ENCODE data around the gene UTS2B. TPM values are rescaled to one million over a fixed set of nuclear protein-coding genes. Genes with fewer than 3 reads are reported as not detected.

Gene UTS2B
- total and polyA plus RNA-seq, 2 experiments from 2014 or later = 0.22 to 0.61 TPM

GRCh38 chr3:191296041-191296541 is 34.2 kb downstream of the UTS2B start:
- H3K4me2 ChIP-seq (ENCODE audit: unreplicated experiment) = no peak overlapping the region
- no peak overlapping the region for H3K27ac ChIP-seq
- no peak overlapping the region for H2AFZ ChIP-seq
- H3K36me3 ChIP-seq (ENCODE audit: low read depth) = no peaks in the 10 kb centered on the region
- DNase-seq = no peak
- H3F3A ChIP-seq (ENCODE audit: insufficient read depth) = peaks cover under 1% of the 10 kb centered on the region; the same call in 1 of the 2 replicates
- in situ Hi-C loops (cut with MboI) = no loop called here
- no peak overlapping the region for H3K9ac ChIP-seq
- no peaks in the 10 kb centered on the region for H4K20me1 ChIP-seq (ENCODE audit: insufficient read depth)
- H3K9me2 ChIP-seq (ENCODE audit: insufficient read depth) = no peaks in the 10 kb centered on the region
- no peaks in the 10 kb centered on the region for H3K79me2 ChIP-seq (ENCODE audit: insufficient read depth)
- H3K27me3 ChIP-seq (replicated peaks; ENCODE audit: insufficient read depth) = no peaks in the 10 kb centered on the region
- H3K4me1 ChIP-seq (ENCODE audit: insufficient read depth) = peaks cover 2% of the 10 kb centered on the region; the same call in 1 of the 2 replicates
- TF ChIP-seq EZH2phosphoT487 (IDR thresholded peaks at IDR 0.05; ENCODE audit: insufficient read depth, low read depth) (no peak), EZH2 (IDR thresholded peaks at IDR 0.05; ENCODE audit: insufficient read depth, poor library complexity, severe bottlenecking) (no peak)
- H3K4me3 ChIP-seq = no peak overlapping the region
- H3K9me3 ChIP-seq (ENCODE audit: low read depth) = no peaks in the 10 kb centered on the region
- 51 to 55% methylated on average over 4 of the region's 4 CpGs for WGBS, 2 experiments (ENCODE audit: low coverage in 1 of 2, low lambda C conversion rate in 2 of 2, missing lambda C conversion rate in 2 of 2)

GRCh38 chr3:191294291-191294690 is 36.0 kb downstream of the UTS2B start:
- no peaks in the 10 kb centered on the region for H3K9me2 ChIP-seq (ENCODE audit: insufficient read depth)
- H4K20me1 ChIP-seq (ENCODE audit: insufficient read depth) = no peaks in the 10 kb centered on the region
- in situ Hi-C loops (cut with MboI) = no loop called here
- DNase-seq = no peak
- 94 to 100% methylated on average over 1 of the region's 1 CpG for WGBS, 2 experiments (ENCODE audit: low coverage in 1 of 2, low lambda C conversion rate in 2 of 2, missing lambda C conversion rate in 2 of 2)
- no peak overlapping the region for H3K9ac ChIP-seq
- H3K36me3 ChIP-seq (ENCODE audit: low read depth) = no peaks in the 10 kb centered on the region
- no peak overlapping the region for H3K4me2 ChIP-seq (ENCODE audit: unreplicated experiment)
- H3K4me3 ChIP-seq = no peak overlapping the region
- no peak for TF ChIP-seq EZH2phosphoT487 (IDR thresholded peaks at IDR 0.05; ENCODE audit: insufficient read depth, low read depth)
- TF ChIP-seq EZH2 (IDR thresholded peaks at IDR 0.05; ENCODE audit: insufficient read depth, poor library complexity, severe bottlenecking) = no peak
- H3K27me3 ChIP-seq (replicated peaks; ENCODE audit: insufficient read depth) = no peaks in the 10 kb centered on the region
- H3K79me2 ChIP-seq (ENCODE audit: insufficient read depth) = no peaks in the 10 kb centered on the region
- H3K4me1 ChIP-seq (ENCODE audit: insufficient read depth) = peaks cover 10% of the 10 kb centered on the region
- H2AFZ ChIP-seq = no peak overlapping the region
- H3K9me3 ChIP-seq (ENCODE audit: low read depth) = no peaks in the 10 kb centered on the region
- no peak overlapping the region for H3K27ac ChIP-seq
- H3F3A ChIP-seq (ENCODE audit: insufficient read depth) = peaks cover 7% of the 10 kb centered on the region; the same call in 1 of the 2 replicates

GRCh38 chr3:191292243-191293015 is 37.9 kb downstream of the UTS2B start:
- Histone ChIP-seq H3K9me3 (ENCODE audit: low read depth) (no peaks in the 10 kb centered on the region), H3K36me3 (ENCODE audit: low read depth) (no peaks in the 10 kb centered on the region), H3K9ac (no peak overlapping the region), H2AFZ (no peak overlapping the region), H3K27ac (no peak overlapping the region), H3F3A (ENCODE audit: insufficient read depth) (peaks cover 7% of the 10 kb centered on the region; the same call in 1 of the 2 replicates), H3K4me3 (no peak overlapping the region), H3K4me2 (ENCODE audit: unreplicated experiment) (no peak overlapping the region), H3K9me2 (ENCODE audit: insufficient read depth) (no peaks in the 10 kb centered on the region), H4K20me1 (ENCODE audit: insufficient read depth) (no peaks in the 10 kb centered on the region), H3K27me3 (replicated peaks; ENCODE audit: insufficient read depth) (no peaks in the 10 kb centered on the region), H3K79me2 (ENCODE audit: insufficient read depth) (no peaks in the 10 kb centered on the region), H3K4me1 (ENCODE audit: insufficient read depth) (peaks cover 10% of the 10 kb centered on the region)
- DNase-seq = no peak
- in situ Hi-C loops (cut with MboI) = no loop called here
- WGBS, 2 experiments (ENCODE audit: low coverage in 1 of 2, low lambda C conversion rate in 2 of 2, missing lambda C conversion rate in 2 of 2) = 66% methylated on average over 5 of the region's 5 CpGs
- TF ChIP-seq EZH2phosphoT487 (IDR thresholded peaks at IDR 0.05; ENCODE audit: insufficient read depth, low read depth) = no peak
- TF ChIP-seq EZH2 (IDR thresholded peaks at IDR 0.05; ENCODE audit: insufficient read depth, poor library complexity, severe bottlenecking) = no peak

- Histone ChIP-seq H3K9me2 (ENCODE audit: insufficient read depth) (no peaks in the 10 kb centered on the region), H3K79me2 (ENCODE audit: insufficient read depth) (no peaks in the 10 kb centered on the region), H3K9ac (peak overlapping the region; percentile 44; the same call in 1 of the 2 replicates), H3K36me3 (ENCODE audit: low read depth) (no peaks in the 10 kb centered on the region), H3F3A (ENCODE audit: insufficient read depth) (peaks cover 7% of the 10 kb centered on the region; the same call in 1 of the 2 replicates), H3K4me1 (ENCODE audit: insufficient read depth) (peaks cover 10% of the 10 kb centered on the region), H3K27me3 (replicated peaks; ENCODE audit: insufficient read depth) (no peaks in the 10 kb centered on the region), H2AFZ (peak overlapping the region; percentile 82), H3K9me3 (ENCODE audit: low read depth) (no peaks in the 10 kb centered on the region), H3K4me2 (ENCODE audit: unreplicated experiment) (peak overlapping the region; percentile 72), H3K27ac (peak overlapping the region; percentile 16; the same call in 1 of the 2 replicates), H3K4me3 (peak overlapping the region; percentile 52), H4K20me1 (ENCODE audit: insufficient read depth) (no peaks in the 10 kb centered on the region)
- 16 to 21% methylated on average over 4 of the region's 4 CpGs for WGBS, 2 experiments (ENCODE audit: low coverage in 1 of 2, low lambda C conversion rate in 2 of 2, missing lambda C conversion rate in 2 of 2)
- peak; percentile 51 for DNase-seq
- in situ Hi-C loops (cut with MboI) = no loop called here
- TF ChIP-seq EZH2phosphoT487 (IDR thresholded peaks at IDR 0.05; ENCODE audit: insufficient read depth, low read depth) = no peak
- TF ChIP-seq EZH2 (IDR thresholded peaks at IDR 0.05; ENCODE audit: insufficient read depth, poor library complexity, severe bottlenecking) = no peak
Observed at GRCh38 chr3:191290311-191291025, 39.9 kb downstream of the UTS2B start.

All from GM23248 (cell line).